Fibroblast of villous mesenchyme (primary cell): ENCODE measurements around the gene GLT8D1. TPM values are rescaled to one million over a fixed set of nuclear protein-coding genes. Genes with fewer than 3 reads are reported as not detected.
"Not testable (repeated sequence)": the region's sequence is repeated elsewhere in the genome, so short reads cannot be mapped to it uniquely, and the experiment has no call there.

Source experiments
- DNase-seq: peaks from one replicate; pipeline ENCODE4 v3.0.0-alpha.2; 2010; ENCODE audit warnings: low read depth
- H3K4me3 ChIP-seq: 2 replicates; pipeline ENCODE4 v1.5.1; 2011; ENCODE audit warnings: low read depth, mild to moderate bottlenecking, low read length
- CTCF ChIP-seq: IDR thresholded peaks from 2 replicates; pipeline ENCODE4 v1.5.1; 2012; ENCODE audit warnings: low read depth, mild to moderate bottlenecking, low read length; ENCODE audit not compliant: insufficient read depth
- total RNA-seq: library from RNA; depleted of rRNA; stranded (reverse); fragments of >200 nt; gene quantifications from 2 replicates; pipeline ENCODE4 v1.2.3, GENCODE V29; 2012

GLT8D1 gene
- total RNA-seq, 1 donor: 108 TPM

DNA sequence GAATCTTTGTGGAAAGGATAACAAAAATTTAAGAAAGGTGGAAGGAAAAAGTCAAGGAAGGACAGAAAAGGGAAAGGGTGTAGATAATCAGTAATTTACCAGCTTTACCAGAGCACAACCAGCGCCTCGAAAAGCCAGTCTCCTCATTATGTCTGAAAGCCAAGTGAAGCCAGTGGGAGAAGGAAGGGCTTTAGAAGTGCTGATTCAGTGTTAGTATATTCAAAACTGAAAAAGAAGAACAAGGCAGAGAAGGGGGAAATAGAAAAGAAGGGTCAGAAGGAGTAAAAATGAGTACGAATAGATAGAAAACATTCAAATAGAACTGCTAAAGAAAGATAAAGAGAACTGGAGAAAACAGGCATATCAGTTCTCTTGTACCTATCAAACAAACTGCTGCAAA, 24.0 kb downstream of the GLT8D1 start:
- DNase-seq: no peak
- no peak for TF ChIP-seq CTCF
- no peak overlapping the region for H3K4me3 ChIP-seq

DNA sequence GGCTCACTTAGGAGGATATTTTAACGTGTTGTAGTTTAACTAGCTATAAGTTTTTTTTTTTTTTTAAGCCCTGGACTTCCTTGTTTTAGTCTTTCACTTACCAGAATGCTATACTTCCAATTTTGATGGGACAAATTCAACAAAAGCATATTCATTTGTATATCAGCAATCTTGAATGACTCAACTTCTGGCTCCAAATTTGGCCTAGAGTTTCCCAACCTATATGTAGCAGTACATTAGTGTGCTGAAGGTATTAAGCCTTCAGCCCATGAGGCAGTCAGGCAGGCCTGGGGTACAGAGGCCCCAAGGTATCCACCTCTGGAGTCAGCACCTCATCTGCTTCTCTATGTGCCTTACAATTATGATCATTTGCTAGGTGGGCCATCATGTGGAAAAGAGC, 25.8 kb downstream of the GLT8D1 start:
- no peak for DNase-seq

GRCh38 chr3:52679199-52679538, 26.4 kb downstream of the GLT8D1 start:
- H3K4me3 ChIP-seq: no peak overlapping the region
- peak; percentile 75 for DNase-seq
- TF ChIP-seq CTCF: no peak

More for the DNA sequence above, 25.8 kb downstream of the GLT8D1 start:
- TF ChIP-seq CTCF: no peak
- H3K4me3 ChIP-seq: no peak overlapping the region

DNA sequence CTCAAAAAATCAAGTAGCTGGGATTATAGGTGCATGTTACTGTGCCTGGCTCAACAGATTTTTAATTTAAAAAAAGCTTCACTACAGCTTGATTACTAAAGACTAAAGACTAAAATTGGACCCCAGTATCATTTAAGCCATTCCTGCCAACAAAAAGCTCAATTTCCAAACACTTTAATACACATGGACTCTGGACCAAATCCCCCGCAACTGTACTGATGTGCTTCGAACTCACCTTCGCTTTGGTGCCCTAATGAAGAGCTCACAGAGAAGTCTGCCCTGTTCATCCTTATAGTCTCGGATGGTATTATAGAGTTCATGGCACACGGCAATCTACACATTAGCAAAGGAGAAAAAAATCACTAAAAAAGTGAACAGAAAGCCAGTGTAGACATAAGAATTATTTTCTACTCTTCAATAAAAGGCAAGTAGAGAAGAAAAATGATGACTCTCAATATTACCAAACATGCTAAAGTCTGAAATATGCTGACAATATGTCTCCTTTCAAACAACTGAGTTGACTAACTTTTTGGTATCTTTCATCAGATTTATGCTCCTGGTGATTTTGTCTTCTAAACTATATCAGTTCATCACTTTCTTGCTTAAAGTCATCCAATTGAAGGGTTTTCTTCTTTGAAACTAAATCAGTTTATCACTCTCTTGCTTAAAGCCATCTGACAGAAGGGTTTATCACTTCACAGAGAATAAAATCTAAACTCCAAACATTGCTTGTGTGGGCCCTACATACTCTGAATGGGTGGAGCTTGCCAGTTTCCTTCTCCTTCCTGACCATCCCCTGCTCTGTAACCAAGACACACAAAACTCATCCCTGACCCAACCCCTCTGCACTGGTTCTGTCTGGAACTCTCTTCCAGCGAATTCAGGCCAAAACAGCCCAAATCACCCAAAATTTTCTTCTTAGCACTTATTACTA, 27.1 kb downstream of the GLT8D1 start:
- DNase-seq: no peak
- no peak for TF ChIP-seq CTCF
- H3K4me3 ChIP-seq: no peak overlapping the region

- not testable (repeated sequence) for DNase-seq, H3K4me3 ChIP-seq
Measured at GRCh38 chr3:52676201-52676600, 29.4 kb downstream of the GLT8D1 start.

DNA sequence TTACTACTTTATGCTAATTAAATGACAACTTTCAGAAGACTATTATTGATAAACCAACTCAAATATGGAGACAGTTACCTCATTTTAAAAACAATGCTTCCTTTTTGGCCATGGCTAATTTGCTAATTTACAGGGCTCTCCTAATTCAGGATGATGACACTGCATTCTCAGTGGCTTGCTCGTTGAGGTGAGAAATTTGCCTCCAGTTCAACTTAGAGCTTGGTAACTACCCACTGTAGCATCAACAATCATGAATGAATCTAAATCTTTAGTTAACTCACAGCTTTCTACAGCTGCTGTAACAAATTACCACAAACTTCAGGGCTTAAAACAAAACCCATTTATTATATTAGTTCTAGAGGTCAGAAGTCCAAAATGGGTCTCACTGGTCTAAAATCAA, 33.9 kb downstream of the GLT8D1 start:
- TF ChIP-seq CTCF: no peak
- DNase-seq: no peak
- H3K4me3 ChIP-seq: no peak overlapping the region

- TF ChIP-seq CTCF: no peak
- DNase-seq: peak; percentile 99
- peak overlapping the region; percentile 32 for H3K4me3 ChIP-seq
Measured at GRCh38 chr3:52670621-52671521, 34.7 kb downstream of the GLT8D1 start.
